Fibroblast of skin of right quadriceps (primary cell): ENCODE results near the gene SERTAD4.
"Not testable (repeated sequence)": the region's sequence is repeated elsewhere in the genome, so short reads cannot be mapped to it uniquely, and the experiment has no call there.

ENCODE experiments used
- DNase-seq: peaks from one replicate; pipeline ENCODE4 v3.0.0-alpha.2; 2013

The SERTAD4 gene

DNA sequence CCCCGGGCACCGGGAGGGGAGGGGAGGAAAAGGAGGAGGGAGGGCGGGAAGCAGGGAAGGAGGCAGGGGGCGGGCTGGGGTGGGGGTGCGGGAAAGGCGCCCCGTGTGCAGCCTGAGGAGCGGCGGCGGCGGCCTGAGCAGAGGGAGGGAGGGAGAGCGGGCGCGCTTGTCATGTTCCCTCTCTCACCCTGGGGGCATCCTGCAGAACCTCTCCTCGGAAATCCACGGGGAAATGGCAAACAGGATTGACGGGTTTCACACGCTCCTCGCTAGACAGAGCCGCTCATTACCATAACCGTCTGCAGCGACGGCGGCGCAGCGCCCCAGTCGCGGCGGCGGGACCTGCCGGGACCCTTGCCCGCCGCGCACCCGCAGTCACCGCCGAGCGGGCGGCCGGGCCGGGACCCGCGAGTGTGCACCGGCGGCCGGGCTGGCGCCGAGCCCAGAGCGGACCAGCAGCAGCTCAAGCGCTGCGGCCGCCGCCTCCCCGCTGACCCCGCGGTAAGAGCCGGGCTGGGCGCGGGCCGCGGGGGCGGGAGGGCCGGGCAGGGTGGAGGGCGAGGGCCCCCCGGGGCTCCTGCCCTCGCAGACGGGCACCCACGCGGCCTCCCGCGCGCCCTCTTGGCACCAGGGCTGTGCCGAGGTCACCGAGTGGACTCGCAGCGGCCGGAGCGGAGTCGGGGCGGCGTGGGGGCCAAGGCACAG lies at the start of gene SERTAD4:
Gene SERTAD4, plus strand, starts transcription at position 286 of the 705 bp plus-strand sequence. CDS start 5,165 bp downstream, outside the sequence.
- DNase-seq = no peak

DNA sequence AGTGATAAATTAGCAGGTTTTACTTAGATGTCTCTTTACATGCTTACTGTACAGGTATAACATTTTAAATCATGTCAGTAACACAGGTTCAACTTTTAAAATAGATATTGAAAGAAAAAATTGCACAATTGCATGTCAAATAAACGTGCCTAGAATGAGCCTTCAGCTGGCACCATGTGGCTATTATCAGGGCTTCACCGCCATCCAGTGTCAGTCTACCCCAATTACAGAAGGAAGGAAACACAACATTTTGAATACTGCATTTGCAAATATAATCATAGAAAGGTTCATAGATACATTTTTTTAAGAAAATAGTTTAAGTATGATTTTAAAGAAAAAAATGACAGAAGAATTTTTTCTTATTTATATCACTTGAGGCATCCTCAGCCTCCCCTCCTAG lies 47.5 kb upstream of the SERTAD4 start:
- DNase-seq = no peak

DNA sequence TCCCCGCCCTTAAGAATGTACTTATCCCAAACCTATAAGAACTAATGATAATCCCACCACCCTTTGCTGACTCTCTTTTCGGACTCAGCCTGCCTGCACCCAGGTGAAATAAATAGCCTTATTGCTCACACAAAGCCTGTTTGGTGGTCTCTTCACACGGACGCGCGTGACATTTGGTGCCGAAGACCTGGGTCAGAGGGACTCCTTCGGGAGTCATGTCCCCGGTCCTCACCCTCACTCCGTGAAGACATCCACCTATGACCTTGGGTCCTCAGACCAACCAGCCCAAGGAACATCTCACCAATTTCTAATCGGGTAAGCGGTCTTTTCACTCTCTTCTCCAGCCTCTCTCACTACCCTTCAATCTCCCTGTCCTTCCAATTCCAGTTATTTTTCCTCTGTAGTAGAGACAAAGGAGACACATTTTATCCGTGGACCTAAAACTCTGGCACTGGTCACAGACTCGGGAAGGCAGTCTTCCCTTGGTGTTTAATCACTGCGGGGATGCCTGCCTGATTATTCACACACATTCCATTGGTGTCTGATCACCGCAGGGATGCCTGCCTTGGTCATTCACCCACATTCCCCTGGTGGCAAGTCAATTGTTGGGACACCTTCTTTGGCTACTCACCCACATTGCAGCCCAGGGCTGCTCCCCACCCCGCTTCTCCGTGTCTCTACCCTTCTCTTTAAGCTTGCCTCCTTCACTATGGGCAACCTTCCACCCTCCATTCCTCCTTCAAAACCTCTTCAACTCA lies 44.6 kb upstream of the SERTAD4 start:
- peak; percentile 75 for DNase-seq

- DNase-seq = no peak
Observed at GRCh38 chr1:210189426-210189825, 43.2 kb upstream of the SERTAD4 start.

DNA sequence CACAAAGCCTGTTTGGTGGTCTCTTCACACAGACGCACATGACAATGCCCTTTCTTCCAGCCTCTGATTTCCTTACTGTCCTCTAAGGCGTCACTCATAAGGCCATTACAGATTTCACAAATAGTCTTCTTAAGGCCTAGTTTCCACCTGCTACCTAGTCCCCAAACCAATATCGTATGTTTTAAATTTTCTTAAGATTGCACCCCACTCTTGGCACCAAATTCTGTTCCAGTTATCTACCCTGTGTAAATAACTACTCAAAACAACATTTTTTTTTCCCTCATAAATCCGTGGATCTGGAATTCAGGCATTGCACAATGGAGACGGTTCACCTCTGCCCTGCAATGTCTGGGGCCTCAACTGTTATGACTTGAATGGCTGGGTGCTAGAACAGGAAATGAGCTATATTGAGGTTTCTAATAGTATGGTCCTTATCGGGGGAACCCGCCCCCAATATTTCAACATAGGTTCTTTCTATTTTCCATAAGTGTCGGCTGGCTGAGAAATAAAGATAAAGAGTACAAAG lies 36.9 kb upstream of the SERTAD4 start:
- DNase-seq = no peak

DNA sequence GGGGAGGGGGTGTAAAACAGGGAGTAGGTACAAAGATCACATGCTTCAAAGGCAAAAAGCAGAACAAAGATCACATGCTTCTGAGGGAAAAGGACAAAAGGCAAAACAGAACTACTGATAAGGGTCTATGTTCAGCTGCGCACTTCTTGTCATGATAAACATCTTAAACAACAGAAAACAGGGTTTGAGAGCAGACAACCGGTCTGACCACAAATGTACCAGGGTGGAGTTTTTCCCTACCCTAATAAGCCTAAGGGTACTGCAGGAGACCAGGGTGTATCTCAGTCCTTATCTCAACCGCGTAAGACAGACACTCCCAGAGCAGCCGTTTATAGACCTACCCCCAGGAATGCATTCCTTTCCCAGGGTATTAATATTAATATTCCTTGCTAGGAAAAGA lies 36.3 kb upstream of the SERTAD4 start:
- not testable (repeated sequence) for DNase-seq

DNA sequence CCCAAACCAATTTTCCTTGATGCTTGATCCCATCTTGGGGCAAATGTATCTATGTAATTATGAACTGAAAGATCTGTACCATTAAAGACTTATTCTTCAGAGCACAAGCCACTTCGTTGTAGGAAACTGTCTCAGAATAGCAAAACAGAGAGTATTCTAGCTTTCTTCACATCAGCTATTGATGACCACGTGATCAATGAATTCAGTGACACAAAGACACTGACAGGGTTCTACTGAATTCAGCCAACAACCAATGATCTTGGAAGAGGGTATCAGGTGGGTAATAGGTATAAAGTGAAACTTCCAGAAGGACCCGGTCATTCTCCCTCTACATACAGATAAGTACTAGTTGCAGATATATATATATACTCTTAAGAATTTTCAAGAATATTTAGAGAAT lies 33.8 kb upstream of the SERTAD4 start:
- DNase-seq = no peak

DNA sequence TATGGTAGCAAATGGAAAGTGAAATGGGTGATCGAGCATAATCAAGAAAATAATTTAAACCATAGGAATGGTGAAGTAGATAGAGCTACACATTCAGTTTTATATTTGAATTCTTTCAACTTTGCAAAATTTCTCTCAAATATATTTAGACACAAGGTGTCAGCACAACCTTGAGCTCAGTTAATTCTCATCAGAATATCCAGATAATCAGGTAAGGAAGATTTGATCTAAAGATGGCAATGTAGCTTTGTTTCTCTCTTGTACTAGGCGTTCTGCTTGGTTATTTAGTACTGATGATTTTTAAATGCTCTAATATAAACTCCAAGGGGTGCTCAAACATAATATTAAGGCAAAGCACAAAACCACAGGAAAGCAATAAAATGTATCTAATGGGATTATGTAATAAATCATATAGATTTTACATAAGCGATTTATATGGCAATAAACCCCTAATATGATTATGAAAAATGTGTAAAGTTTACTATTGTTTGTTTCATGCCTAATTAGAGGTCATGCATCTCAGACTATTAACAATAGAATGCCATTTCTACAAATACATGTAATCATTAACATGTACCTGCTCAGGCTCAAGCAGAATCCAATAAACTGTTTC lies 32.4 kb upstream of the SERTAD4 start:
- no peak for DNase-seq

DNA sequence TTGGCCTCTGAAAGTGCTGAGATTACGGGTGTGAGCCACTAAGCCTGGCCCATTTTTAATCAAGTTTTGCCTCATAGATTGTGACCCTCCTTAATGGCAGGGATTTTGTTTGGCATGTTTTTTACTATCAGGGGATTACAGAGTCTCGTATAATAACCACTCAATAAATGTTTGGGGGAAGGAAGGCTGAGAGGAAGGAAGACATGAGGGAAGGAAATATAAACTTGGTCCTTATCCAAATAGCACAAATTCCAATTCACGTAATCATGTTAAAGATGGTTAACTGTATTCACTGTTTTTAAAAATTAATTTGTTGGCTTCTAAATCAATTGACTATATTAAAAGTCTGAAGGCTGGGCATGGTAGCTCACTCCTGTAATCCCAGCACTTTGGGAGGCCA lies 30.9 kb upstream of the SERTAD4 start:
- peak; percentile 26 for DNase-seq

- no peak for DNase-seq
Observed at GRCh38 chr1:210207597-210208450, 24.8 kb upstream of the SERTAD4 start.

DNA sequence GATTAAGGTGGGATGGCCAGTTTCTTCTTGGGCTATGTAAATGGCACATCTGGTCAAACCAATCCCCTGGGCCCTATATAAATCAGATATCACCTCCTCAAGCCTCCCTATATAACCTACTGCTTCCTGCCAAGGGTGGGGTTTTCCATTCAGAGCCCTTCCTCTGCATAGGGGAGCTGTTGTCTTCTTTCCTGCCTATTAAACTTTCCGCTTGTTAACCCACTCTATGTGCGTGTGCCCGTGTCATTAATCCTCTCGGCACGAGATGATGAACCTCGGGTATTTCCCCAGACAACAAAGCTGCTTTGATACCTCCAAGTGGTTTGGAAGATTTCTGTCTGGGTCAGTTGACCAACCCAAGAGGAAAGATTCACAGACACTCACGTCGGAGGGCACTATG lies 19.3 kb upstream of the SERTAD4 start:
- no peak for DNase-seq

DNA sequence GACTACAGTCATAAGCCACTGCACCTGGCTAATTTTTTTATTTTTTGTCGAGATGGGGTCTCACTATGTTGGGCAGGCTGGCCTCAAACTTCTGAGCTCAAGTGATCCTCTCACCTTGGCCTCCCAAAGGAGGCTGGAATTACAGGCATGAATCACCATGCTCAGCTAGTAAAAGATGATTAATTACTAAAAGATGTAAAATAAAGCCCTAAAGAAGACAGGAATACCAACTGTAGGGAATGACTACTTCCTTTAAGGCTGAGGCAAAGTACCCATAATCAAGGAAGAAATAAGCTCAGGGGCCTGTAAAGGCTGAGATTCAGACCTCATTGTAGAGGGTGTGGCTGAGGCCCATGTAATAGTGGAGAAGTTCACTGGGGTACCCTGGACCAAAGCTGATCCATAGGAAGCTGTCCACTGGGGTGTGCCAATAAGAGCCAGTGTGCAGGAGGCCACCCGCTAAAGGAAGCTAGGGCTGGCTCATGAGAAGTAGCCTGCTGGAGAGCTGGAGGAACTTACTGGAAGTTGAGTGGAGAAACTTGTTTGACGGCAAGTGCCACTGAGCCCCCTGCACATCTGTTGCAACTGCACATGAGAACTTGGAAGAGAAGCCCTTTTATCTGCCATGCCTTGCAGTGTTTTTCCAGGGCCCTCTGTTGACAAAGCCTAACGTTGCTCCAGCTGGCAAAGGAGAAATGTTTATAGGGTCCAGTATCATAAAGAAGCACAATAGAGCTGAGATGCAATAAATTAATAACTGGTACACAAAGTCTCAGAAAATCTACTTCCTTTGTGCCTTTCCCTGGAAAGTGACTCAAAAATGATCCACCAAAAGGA lies 17.8 kb upstream of the SERTAD4 start:
- no peak for DNase-seq

DNA sequence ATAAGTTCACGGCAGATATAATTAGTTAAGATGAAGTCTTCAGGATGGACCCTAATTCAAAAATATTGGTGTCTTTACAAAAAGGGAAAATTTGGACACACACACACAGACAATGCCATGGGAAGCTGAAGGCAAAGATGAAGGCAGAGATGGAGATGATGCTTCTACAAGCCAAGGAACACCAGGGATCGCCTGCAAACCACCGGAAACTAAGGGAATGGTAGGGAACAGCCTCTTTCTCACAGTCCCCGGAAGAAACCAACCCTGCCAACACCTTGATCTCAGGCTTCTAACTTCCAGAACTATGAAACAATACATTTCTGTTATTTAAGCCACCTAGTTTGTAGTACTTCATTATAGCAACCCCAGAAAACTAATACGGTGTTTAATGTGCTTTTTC lies 15.1 kb upstream of the SERTAD4 start:
- DNase-seq = no peak

DNA sequence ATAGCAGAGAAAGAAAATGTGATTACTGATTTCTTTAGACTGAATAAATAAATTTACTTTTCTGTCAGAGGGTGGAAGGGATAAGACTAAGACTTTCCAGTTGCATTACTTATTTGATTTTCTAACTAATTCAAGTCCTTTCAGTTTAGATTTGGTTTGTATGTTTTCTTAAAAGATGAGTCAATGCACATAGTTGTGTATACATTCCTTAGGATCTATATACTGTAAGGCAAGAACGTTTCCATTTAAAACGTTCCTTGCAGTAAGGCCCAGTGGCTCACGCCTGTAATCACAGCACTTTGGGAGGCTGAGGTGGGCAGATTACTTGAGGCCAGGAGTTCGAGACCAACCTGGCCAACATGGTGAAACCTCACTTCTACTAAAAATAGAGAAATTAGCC lies 14.5 kb upstream of the SERTAD4 start:
- DNase-seq = no peak

- DNase-seq = no peak
Observed at GRCh38 chr1:210222340-210223006, 10.1 kb upstream of the SERTAD4 start.

- DNase-seq = no peak
Observed at GRCh38 chr1:210223226-210223904, 9.2 kb upstream of the SERTAD4 start.

GRCh38 chr1:210228158-210228557 lies 4.4 kb upstream of the SERTAD4 start:
- DNase-seq = no peak

GRCh38 chr1:210230149-210230695 lies 2.4 kb upstream of the SERTAD4 start:
- no peak for DNase-seq

GRCh38 chr1:210231846-210232510 lies 618 bp upstream of the SERTAD4 start:
- DNase-seq = peak; percentile 39

DNA sequence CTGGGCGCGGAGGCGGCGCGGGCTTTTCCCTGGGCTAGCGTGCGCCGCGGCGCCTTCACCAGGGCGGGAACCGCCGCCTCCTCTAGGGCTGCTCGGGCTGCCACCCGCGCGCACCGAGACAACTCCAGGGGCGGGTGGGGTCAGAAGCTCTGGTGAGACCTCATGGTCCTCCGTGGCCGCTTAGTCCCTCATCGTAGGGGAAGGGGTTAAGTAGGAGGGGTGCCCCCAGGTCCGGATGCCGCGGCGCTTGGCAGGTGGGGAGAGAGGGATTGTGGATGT lies 559 bp downstream of the SERTAD4 start:
- no peak for DNase-seq
